PFSK-1 (cell line): ENCODE data around the gene CADM2.

Source experiments
- FOXP2 ChIP-seq: optimal IDR thresholded peaks from 2 replicates; pipeline ENCODE3; 2011; ENCODE audit warnings: borderline replicate concordance, control low read depth, inconsistent platforms; ENCODE audit not compliant: insufficient read depth; ENCODE audit errors: extremely low read length, extremely low read depth
- POLR2AphosphoS5 ChIP-seq: IDR thresholded peaks from 2 replicates; pipeline ENCODE4 v1.6.1; 2012; ENCODE audit warnings: low read depth, mild to moderate bottlenecking, control low read depth, low read length, moderate library complexity
- REST ChIP-seq, 2 experiments: IDR thresholded peaks; 2 replicates each; pipeline versions ENCODE4 v1.6.1 to v1.8.0; 2011 to 2012; ENCODE audit warnings: low read depth in 2 of 2, low read length in 2 of 2, control low read depth in 1 of 2, inconsistent platforms in 1 of 2, mild to moderate bottlenecking in 1 of 2, moderate library complexity in 1 of 2; ENCODE audit not compliant: insufficient read depth in 1 of 2
- SIN3A ChIP-seq: IDR thresholded peaks from 2 replicates; pipeline ENCODE4 v1.6.1; 2012; ENCODE audit warnings: mild to moderate bottlenecking, low read length, moderate library complexity, borderline replicate concordance; ENCODE audit not compliant: insufficient read depth
- TAF1 ChIP-seq: IDR thresholded peaks from 2 replicates; pipeline ENCODE4 v1.6.1; 2012; ENCODE audit warnings: low read length, control low read depth, borderline replicate concordance; ENCODE audit not compliant: insufficient read depth

Gene CADM2

GRCh38 chr3:85935171-85935570 is 976.4 kb downstream of the CADM2 start:
- TF ChIP-seq POLR2AphosphoS5 (no peak), SIN3A (no peak), TAF1 (no peak), REST (IDR thresholded peaks at IDR 0.05; ENCODE audit: insufficient read depth in 1 of 2, low read depth in 2 of 2, low read length in 2 of 2) (no peak), FOXP2 (no peak)

- TF ChIP-seq FOXP2 = no peak
- TF ChIP-seq SIN3A = no peak
- TF ChIP-seq POLR2AphosphoS5 = no peak
- no peak for TF ChIP-seq TAF1
These were observed 980.3 kb downstream of the CADM2 start for GRCh38 chr3:85939074-85939482.

GRCh38 chr3:85950435-85950834 is 991.6 kb downstream of the CADM2 start:
- TF ChIP-seq SIN3A (no peak), TAF1 (no peak), FOXP2 (no peak), REST (IDR thresholded peaks at IDR 0.05; ENCODE audit: insufficient read depth in 1 of 2, low read depth in 2 of 2, low read length in 2 of 2) (no peak), POLR2AphosphoS5 (no peak)

- TF ChIP-seq REST (IDR thresholded peaks at IDR 0.05; ENCODE audit: insufficient read depth in 1 of 2, low read depth in 2 of 2, low read length in 2 of 2) (no peak), POLR2AphosphoS5 (no peak), SIN3A (no peak), FOXP2 (no peak), TAF1 (no peak)
These were observed 1002.0 kb downstream of the CADM2 start for GRCh38 chr3:85960793-85961192.

- TF ChIP-seq POLR2AphosphoS5 (no peak), REST (IDR thresholded peaks at IDR 0.05; ENCODE audit: insufficient read depth in 1 of 2, low read depth in 2 of 2, low read length in 2 of 2) (no peak), FOXP2 (no peak), TAF1 (no peak), SIN3A (no peak)
These were observed 1019.0 kb downstream of the CADM2 start for GRCh38 chr3:85977615-85978338.
